ENCODE results near the gene HIPK3. TPM values are rescaled to one million over a fixed set of nuclear protein-coding genes. Genes with fewer than 3 reads are reported as not detected.

HIPK3 gene
- total RNA-seq, 2 donors from 2014 or later: 125 to 311 TPM

GRCh38 chr11:33291004-33291777 lies 34.0 kb downstream of the HIPK3 start:
- Histone ChIP-seq H3K9me3 (no peaks in the 10 kb centered on the region), H3K4me3 (peak overlapping the region; percentile 28), H3K4me1 (ENCODE audit: control insufficient read depth in 1 of 2, low read depth in 2 of 2) (peaks cover 33 to 67% of the 10 kb centered on the region in 2 donors), H3K27ac (peak overlapping the region; percentile 49 to 57), H3K36me3 (no peaks in the 10 kb centered on the region), H3K27me3 (replicated peaks; ENCODE audit: insufficient read depth) (no peaks in the 10 kb centered on the region)
- TF ChIP-seq, protein P1, sequence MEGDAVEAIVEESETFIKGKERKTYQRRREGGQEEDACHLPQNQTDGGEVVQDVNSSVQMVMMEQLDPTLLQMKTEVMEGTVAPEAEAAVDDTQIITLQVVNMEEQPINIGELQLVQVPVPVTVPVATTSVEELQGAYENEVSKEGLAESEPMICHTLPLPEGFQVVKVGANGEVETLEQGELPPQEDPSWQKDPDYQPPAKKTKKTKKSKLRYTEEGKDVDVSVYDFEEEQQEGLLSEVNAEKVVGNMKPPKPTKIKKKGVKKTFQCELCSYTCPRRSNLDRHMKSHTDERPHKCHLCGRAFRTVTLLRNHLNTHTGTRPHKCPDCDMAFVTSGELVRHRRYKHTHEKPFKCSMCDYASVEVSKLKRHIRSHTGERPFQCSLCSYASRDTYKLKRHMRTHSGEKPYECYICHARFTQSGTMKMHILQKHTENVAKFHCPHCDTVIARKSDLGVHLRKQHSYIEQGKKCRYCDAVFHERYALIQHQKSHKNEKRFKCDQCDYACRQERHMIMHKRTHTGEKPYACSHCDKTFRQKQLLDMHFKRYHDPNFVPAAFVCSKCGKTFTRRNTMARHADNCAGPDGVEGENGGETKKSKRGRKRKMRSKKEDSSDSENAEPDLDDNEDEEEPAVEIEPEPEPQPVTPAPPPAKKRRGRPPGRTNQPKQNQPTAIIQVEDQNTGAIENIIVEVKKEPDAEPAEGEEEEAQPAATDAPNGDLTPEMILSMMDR (IDR thresholded peaks at IDR 0.05): no peak
- DNase-seq (ENCODE audit: low spot score) (no peak), ATAC-seq (ENCODE audit: insufficient number of reproducible peaks, low FRiP score, low read depth) (no peak)

DNA sequence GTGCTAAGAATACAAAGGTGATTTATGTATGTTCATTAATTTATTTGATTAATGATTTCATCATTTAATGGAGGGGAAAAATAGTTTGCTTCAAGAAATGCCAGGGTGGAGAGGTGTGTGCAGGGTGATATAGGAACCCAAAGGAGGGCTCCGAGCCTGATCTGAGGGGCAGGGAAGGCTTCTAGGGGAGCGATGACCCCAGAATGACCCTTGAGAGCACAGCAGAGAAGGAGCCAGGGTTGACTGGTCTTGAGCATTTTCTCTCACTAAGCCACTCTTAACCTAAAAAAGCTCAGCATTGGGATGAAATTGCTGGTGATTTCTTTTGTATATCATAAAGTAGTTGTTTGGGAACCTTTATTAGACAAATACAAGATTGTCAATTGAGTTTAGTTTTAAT lies 35.1 kb downstream of the HIPK3 start:
- ATAC-seq (ENCODE audit: insufficient number of reproducible peaks, low FRiP score, low read depth) (no peak), DNase-seq (ENCODE audit: low spot score) (no peak)
- peaks cover 34 to 78% of the 10 kb centered on the region in 2 donors for H3K4me1 ChIP-seq (ENCODE audit: control insufficient read depth in 1 of 2, low read depth in 2 of 2)
- H3K36me3 ChIP-seq: no peaks in the 10 kb centered on the region
- H3K27ac ChIP-seq: peak overlapping the region; percentile 49 to 57
- H3K4me3 ChIP-seq: peak overlapping the region; percentile 28
- TF ChIP-seq, protein P1 (IDR thresholded peaks at IDR 0.05): no peak
- no peaks in the 10 kb centered on the region for H3K9me3 ChIP-seq
- no peaks in the 10 kb centered on the region for H3K27me3 ChIP-seq (replicated peaks; ENCODE audit: insufficient read depth)

DNA sequence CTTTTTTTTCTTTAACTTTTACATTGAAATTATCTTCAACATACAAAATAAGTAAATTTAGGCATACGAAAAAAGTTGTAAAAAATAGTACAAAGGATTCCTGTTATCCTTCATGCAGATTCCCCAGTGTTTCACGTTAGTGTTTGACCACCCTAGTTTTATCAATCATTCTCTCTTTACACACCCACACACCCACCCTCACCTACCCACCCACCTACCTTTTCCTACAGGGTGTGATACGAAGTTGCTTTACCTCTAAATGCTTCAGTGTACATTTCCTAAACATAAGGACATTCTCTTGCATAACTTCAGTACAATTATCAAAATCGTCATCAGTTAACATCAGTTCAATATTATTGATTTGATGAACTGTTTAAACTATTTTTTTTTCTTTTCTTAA lies 37.0 kb downstream of the HIPK3 start:
- DNase-seq (ENCODE audit: low spot score): no peak
- H3K9me3 ChIP-seq: no peaks in the 10 kb centered on the region
- no peak overlapping the region for H3K4me3 ChIP-seq
- no peaks in the 10 kb centered on the region for H3K36me3 ChIP-seq
- TF ChIP-seq, protein P1 (IDR thresholded peaks at IDR 0.05): no peak
- no peak overlapping the region for H3K27ac ChIP-seq
- peaks cover 34 to 68% of the 10 kb centered on the region in 2 donors for H3K4me1 ChIP-seq (ENCODE audit: control insufficient read depth in 1 of 2, low read depth in 2 of 2)
- ATAC-seq (ENCODE audit: insufficient number of reproducible peaks, low FRiP score, low read depth): no peak
- H3K27me3 ChIP-seq (replicated peaks; ENCODE audit: insufficient read depth): no peaks in the 10 kb centered on the region

DNA sequence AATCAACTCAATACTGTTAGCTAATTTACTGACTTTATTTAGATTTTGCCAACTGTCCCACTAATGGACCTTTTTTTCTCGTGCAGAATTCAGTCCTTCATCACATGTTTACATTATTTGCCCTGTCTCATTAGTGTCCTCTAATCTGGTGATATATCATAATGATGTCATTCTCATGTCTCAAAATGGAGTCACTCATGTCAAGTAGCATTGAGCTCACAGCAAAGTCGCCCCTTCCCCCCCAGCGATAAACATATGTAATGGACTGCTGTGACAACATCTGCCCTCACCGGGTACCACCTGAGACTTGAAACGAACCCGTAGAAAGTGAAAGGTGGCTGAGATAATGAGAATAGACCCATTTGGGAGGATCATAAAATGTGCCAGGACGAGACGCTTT lies 37.6 kb downstream of the HIPK3 start:
- no peaks in the 10 kb centered on the region for H3K9me3 ChIP-seq
- no peak for ATAC-seq (ENCODE audit: insufficient number of reproducible peaks, low FRiP score, low read depth)
- no peaks in the 10 kb centered on the region for H3K27me3 ChIP-seq (replicated peaks; ENCODE audit: insufficient read depth)
- H3K27ac ChIP-seq: no peak overlapping the region
- DNase-seq (ENCODE audit: low spot score): no peak
- peaks cover 32 to 63% of the 10 kb centered on the region in 2 donors for H3K4me1 ChIP-seq (ENCODE audit: control insufficient read depth in 1 of 2, low read depth in 2 of 2)
- TF ChIP-seq, protein P1 (IDR thresholded peaks at IDR 0.05): no peak
- H3K36me3 ChIP-seq: no peaks in the 10 kb centered on the region
- no peak overlapping the region for H3K4me3 ChIP-seq

DNA sequence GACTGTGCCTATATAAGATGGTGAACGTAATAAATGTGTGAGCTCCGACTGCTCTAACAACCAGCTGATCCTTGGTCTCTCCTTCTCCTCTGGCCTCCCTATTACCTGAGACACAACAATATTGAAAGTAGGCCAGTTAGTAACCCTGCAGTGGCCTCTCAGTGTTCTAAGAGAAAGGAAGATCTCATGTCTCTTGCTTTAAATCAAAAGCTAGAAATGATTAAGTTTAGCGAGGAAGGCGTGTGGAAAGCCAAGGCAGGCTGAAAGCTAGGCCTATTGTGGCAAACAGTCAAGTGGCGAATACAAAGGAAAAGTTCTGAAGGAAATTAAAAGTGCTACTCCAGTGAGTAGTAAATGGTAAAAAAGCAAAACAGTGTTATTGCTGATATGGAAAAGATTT lies 39.5 kb downstream of the HIPK3 start:
- H3K4me1 ChIP-seq (ENCODE audit: control insufficient read depth in 1 of 2, low read depth in 2 of 2): peaks cover 14 to 55% of the 10 kb centered on the region in 2 donors
- no peaks in the 10 kb centered on the region for H3K36me3 ChIP-seq
- no peaks in the 10 kb centered on the region for H3K9me3 ChIP-seq
- H3K27me3 ChIP-seq (replicated peaks; ENCODE audit: insufficient read depth): no peaks in the 10 kb centered on the region
- no peak for DNase-seq (ENCODE audit: low spot score)
- ATAC-seq (ENCODE audit: insufficient number of reproducible peaks, low FRiP score, low read depth): no peak
- TF ChIP-seq, protein P1 (IDR thresholded peaks at IDR 0.05): no peak
- no peak overlapping the region for H3K27ac ChIP-seq
- no peak overlapping the region for H3K4me3 ChIP-seq

Measured in thoracic aorta (tissue), 2 donors.